Measurements from ENCODE around the gene GGA1.
A peak's percentile ranks its signal among the peaks of the same experiment; 100 is the strongest.
"Not testable (repeated sequence)": the region's sequence is repeated elsewhere in the genome, so short reads cannot be mapped to it uniquely, and the experiment has no call there.

The GGA1 gene

DNA sequence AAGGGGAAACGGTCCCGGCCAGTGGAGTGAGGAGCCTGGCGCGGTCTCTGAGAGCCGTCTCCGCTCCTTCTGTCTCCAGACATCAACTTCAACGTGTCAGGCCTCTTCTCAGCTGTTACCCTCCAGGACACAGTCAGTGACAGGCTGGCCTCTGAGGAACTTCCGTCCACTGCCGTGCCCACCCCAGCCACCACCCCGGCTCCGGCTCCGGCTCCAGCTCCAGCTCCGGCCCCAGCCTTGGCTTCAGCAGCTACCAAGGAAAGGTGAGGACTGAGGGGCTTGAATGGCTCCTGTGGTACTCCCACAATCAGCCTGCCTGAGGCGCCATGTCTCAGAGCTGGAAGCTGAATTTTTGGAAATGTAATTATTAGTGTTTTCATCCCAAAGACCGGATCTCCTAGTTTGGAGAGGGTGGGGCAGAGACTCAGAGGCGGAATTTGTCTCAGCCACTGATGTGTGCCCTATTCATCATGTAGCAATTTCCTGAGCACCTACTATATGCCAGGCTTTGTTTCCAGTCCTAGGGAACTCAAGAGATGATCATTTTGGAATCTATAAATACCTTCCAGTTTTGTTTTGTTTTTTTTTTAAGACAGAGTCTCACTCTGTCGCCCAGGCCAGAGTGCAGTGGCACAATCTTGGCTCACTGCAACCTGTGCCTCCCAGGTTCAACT is 42.0 kb downstream of the GGA1 start:
- DNase-seq (ENCODE audit: low spot score) = no peak

- DNase-seq (ENCODE audit: low spot score) = no peak
Measured at GRCh38 chr22:37654563-37655251, 46.1 kb downstream of the GGA1 start.

GRCh38 chr22:37655252-37655563 is 46.6 kb downstream of the GGA1 start:
- no peak for DNase-seq (ENCODE audit: low spot score)

GRCh38 chr22:37656583-37656982 is 47.9 kb downstream of the GGA1 start:
- DNase-seq (ENCODE audit: low spot score) = not testable (repeated sequence)

DNA sequence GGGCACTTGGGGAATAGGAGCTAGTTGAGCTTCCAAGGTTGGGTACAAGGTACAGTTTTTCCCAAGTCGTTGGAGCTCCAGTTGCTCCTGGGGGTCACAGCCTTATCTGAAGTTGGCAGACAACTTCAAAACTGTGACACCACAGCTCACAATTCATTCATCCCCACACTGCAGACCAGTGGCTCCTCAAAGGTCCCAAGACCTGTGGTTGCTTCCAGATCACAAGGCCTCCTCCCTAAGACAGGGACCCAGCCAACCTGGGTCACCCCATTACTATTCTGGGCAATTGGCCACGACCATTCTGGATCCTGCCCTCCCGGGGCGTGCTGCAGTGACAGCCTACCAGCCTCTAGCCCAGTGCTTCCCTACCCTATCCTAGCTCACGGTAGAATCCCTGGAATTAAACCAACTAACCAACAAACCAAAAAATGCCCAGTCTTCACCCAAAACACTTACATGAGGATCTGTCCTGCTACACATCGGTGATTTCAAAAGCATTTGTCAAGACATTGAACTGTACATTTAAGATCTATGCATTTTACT is 49.0 kb downstream of the GGA1 start:
- DNase-seq (ENCODE audit: low spot score) = peak; percentile 58

DNA sequence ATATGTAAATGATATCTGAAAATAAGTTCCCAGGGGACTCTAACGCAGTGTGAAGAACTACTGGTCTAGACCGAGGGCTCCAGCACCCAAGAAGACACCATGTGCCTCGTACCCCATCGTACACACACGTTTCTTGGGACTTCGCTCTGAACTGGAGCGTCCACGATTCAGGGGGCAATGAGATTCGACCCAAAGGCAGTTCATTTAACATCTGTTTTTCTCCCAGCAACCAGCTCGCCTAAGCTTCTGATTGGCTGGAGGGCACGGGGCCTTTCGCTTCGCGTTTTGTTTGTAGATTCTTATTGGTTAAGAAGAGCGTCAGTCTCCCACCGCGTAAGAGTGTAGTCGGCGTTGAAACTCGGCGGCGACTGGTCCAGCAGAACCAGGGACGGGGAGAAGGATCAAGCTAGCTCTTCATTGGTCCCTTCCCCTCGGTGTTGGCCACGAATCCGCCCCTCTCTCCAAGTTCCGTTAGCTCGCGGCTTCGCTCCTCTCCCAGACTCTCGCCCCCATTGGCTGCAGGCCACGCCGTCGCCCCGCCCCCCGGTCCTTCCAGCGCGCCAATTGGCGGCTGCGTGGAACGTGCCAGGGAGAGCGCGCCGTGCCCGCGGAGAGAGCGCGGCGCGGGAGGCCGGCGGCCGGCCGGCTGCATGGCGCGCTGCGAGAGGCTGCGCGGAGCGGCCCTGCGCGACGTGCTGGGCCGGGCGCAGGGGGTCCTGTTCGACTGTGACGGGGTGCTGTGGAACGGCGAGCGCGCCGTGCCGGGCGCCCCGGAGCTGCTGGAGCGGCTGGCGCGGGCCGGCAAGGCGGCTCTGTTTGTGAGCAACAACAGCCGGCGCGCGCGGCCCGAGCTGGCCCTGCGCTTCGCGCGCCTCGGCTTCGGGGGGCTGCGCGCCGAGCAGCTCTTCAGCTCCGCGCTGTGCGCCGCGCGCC is 49.8 kb downstream of the GGA1 start, which contains the start of gene PDXP:
Gene PDXP, plus strand, starts transcription at position 591 of the 933 bp plus-strand sequence. Its CDS starts 60 bp downstream, at position 651.
- DNase-seq (ENCODE audit: low spot score) = peak; percentile 100

DNA sequence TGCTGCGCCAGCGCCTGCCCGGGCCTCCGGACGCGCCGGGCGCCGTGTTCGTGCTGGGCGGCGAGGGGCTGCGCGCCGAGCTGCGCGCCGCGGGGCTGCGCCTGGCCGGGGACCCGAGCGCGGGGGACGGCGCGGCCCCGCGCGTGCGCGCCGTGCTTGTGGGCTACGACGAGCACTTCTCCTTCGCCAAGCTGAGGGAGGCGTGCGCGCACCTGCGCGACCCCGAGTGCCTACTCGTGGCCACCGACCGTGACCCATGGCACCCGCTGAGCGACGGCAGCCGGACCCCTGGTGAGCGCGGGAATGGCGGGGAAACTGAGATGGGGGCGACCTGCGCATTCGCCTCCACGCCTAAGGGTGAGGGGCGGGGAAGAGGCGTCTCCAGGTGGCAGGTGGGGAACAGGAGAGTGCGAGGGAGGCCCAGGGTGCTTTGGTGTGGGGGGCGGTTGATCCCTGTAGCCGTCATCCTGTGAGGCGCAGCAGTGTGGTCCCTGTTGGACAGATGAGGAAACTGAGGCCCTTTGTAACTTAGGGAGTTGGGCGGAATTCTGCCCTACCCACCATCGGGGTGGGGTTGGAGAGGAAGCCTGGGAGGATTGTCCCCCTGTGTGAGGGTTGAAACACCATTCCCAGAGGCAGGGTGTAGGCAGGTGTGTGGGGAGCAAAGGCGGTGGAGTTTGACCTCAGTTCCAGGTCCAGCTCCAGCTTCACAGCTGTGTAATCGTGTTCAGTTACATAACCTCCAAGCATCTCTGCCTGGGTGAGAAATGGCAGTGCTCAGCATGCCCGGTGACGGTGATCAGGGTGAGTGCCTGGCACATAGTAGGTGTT is 50.6 kb downstream of the GGA1 start:
- no peak for DNase-seq (ENCODE audit: low spot score)

DNA sequence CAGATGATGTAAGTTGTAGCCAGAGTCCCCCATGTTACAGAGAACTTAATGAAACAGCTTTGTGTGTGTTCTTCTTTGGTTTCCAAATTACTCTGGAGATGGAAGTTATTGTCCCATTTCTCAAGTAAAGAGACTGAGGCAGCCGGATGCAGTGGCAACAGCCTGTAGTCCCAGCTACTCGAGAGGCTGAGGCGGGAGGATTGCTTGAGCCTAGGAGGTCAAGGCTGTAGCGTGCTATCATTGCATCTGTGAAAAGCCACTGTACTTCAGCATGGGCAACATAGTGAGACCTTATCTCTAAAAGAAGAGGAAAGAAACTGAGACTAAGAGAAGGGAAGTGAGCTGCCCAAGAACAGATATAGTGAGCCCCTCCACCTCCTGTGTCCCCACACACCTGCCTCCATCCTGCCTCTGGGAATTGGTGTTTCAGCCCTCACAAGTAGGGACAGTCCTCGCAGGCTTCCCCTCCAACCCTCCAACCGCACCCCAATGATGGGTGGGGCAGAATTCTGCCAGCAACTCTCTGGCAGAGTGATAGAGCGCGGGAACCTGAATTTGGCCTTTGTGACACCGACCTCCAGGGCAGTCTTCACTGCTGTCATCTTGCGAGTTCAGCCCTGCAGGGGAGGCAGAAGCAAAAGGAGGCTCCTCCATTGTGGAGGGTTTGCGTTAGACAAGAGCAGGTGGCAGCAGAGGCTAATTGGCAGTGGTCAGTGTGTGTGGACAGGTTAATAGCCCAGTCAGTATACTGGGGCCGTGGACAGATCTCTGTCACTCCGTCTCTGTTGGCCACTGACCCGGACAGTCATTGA is 51.5 kb downstream of the GGA1 start:
- DNase-seq (ENCODE audit: low spot score) = no peak

DNA sequence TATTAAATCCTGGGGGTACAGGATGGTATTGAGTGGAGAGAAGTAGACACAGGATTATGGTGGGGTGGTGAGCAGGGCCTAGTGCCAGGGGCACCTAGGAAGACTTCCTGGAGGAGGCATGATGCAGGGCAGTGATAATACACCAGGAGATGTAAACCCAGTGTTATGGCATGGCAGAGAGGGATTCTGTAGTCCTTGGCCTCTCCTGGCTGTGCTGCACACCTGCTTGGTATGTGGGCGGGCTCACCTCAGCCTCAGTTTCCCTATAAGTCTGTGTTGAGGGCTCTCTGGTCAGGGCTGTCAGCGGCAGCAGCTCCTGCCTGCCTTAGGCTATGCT is 52.0 kb downstream of the GGA1 start:
- DNase-seq (ENCODE audit: low spot score) = no peak

DNA sequence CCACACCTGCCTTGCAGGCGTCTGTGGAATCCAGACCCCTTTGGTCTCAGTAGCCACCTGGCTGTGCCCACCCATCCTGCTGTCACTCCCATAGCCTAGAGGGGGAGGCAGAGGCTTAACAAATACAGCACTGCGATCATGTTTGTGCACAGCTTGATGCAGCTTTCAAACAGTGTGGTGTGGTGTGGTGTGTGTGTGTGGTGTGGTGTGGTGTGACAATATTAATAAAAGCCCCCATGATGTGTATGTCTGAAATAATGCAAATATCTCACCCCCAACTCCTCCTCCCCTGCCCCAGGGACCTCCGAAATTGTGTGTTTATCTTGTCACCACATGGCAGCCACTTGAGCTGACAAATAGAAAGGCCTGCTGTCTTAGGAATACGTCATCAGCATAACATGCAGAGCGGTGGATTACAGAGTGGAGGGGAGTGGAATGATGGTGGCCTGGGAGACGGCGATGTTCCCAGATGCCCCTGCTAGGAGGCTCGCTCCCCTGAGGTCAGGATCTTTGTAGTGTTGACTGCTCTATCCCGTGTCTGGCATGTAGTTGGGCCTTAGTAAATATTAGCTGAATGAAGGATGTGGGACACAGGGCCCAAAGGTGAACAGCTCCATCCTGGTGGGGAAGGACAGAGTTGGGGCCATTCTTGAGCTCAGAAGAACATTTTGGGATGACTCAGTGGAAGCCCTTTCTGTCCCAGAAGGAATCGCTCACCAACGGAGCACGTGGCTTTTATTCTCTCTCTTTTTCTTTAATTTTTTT is 52.7 kb downstream of the GGA1 start:
- DNase-seq (ENCODE audit: low spot score) = peak; percentile 71

DNA sequence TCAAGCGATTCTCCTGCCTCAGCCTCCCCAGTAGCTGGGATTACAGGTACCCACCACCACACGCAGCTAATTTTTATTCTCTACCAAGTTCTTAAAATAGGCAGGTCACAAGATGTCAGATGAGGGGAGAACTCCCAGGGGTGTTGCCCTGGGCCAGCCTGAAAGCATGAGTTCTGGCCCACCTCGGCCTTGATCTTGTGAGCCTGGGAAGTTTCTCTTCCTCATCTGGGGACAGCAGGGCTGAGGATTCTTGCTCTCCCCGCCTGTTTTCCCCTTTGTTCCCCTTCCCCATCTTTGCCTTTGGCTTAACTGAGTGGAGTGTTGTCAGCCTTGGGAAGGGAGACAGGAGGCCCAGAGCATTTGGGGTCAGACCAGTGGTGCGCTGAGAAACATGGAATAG is 53.4 kb downstream of the GGA1 start:
- DNase-seq (ENCODE audit: low spot score) = no peak

DNA sequence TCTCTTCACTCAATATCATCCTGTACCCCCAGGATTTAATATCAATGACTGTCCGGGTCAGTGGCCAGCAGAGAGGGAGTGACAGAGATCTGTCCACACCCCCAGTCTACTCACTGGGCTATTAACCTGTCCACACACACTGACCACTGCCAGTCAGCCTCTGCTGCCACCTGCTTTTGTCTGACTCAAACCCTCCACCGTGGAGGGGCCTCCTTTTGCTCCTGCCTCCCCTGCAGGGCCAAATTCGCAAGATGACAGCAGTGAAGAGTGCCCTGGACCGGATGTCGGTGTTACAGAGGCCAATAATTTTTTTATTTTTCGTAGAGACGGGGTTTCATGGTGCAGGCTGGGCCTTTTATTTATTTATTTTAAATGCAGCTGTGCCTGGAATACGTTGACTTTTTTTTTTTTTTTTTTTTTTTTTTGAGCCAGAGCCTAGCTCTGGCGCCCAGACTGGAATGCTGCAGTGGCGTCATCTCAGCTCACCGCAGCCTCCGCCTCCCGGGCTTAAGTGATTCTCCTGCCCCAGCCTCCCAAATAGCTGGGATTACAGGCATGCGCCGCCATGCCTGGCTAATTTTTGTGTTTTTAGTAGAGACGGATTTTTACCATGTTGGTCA is 55.0 kb downstream of the GGA1 start:
- no peak for DNase-seq (ENCODE audit: low spot score)

GRCh38 chr22:37664249-37665101 is 55.8 kb downstream of the GGA1 start:
- DNase-seq (ENCODE audit: low spot score) = no peak

DNA sequence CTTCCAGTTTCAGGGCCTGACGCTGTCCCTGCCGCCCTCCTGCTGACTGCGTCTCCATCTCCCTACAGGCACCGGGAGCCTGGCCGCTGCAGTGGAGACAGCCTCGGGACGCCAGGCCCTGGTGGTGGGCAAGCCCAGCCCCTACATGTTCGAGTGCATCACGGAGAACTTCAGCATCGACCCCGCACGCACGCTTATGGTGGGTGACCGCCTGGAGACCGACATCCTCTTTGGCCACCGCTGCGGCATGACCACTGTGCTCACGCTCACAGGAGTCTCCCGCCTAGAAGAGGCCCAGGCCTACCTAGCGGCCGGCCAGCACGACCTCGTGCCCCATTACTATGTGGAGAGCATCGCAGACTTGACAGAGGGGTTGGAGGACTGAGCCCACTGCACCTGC is 56.9 kb downstream of the GGA1 start:
- DNase-seq (ENCODE audit: low spot score) = no peak

- DNase-seq (ENCODE audit: low spot score) = peak; percentile 74
Measured at GRCh38 chr22:37669586-37669985, 61.0 kb downstream of the GGA1 start.

DNA sequence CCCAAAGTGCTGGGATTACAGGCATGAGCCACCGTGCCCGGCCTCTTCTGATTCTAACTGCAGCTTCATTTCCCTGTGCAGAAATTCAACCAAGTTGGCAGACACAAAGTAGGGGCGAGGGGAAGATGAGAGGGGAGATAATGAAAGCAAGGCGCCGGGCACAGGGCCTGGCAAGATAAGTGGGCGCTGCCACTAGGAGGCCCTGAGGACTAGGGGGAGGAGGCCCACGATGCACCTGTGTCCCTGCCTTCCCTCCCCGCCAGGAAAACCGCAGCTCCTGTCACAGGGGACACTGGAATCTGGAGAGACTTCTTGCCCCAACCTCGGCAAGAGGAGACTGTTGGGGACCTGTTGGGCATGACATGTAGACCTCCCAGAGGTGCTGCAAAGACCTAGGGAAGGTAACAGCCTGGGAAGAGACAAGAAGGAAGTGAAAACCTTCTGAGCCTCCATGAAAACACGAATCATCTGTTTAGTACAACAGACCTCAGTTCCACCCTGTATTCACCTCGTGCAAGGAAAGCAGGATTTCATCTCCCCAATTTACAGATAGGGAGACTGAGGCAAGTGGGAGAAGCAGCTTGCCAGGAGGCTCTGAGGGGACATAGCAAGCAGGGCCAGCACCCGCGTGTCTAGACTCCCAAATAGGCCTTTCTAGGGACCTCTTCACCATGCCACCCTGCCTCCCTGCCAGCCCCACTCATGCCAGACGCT is 63.7 kb downstream of the GGA1 start:
- no peak for DNase-seq (ENCODE audit: low spot score)

DNA sequence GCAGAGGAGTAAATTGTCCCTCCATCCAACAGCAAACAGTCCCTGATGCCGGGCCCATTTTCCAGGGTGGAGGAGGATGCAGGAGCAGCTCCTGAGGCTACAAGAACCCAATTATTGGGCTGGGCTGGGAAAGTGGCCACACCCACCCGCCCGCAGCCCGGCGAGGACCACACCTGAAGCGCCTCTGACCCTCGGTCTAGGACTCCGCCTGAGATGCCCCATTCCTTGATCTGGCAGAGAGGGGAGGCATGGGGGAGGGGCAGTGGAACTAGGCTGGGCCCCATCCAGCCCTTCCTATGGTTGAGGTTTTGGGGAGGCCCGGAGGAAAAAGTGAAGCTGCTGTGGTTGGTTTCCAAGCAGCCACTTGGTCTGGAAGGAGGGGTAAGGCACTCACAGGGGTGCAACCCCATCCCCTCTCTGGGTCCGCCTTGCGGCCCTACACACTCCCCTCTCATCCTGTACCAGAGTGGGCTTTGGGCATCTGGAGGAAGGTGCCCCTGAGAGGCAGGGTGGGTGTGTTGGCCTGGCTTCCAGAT is 64.4 kb downstream of the GGA1 start:
- no peak for DNase-seq (ENCODE audit: low spot score)

GRCh38 chr22:37674248-37674647 is 65.6 kb downstream of the GGA1 start:
- no peak for DNase-seq (ENCODE audit: low spot score)

All from AG08396 (cell line).